ENCODE data around the gene MXRA5.

DNA sequence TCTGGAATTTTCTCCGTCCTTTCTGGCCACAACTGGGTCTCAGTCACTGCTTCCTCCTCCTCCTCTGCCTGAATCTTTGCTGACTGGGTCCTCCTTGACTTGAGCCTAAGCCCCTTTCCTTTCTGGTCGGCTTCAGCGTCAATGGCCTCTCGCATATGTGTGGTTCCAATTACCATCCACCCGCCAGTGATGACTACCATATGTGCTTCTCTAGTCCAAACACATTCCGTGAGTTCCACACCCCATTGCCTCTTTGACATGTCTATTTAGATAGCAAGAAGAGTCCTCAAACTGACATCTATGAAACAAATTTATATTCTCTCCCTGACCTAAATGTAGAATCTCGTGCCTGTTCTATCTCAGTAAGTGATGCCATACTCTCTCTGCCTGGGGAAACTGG lies 19.8 kb downstream of the MXRA5 start:
- TF ChIP-seq, protein P1, sequence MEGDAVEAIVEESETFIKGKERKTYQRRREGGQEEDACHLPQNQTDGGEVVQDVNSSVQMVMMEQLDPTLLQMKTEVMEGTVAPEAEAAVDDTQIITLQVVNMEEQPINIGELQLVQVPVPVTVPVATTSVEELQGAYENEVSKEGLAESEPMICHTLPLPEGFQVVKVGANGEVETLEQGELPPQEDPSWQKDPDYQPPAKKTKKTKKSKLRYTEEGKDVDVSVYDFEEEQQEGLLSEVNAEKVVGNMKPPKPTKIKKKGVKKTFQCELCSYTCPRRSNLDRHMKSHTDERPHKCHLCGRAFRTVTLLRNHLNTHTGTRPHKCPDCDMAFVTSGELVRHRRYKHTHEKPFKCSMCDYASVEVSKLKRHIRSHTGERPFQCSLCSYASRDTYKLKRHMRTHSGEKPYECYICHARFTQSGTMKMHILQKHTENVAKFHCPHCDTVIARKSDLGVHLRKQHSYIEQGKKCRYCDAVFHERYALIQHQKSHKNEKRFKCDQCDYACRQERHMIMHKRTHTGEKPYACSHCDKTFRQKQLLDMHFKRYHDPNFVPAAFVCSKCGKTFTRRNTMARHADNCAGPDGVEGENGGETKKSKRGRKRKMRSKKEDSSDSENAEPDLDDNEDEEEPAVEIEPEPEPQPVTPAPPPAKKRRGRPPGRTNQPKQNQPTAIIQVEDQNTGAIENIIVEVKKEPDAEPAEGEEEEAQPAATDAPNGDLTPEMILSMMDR (IDR thresholded peaks at IDR 0.05): no peak
- TF ChIP-seq POLR2A (IDR thresholded peaks at IDR 0.05): no peak
